Ishikawa (cell line): ENCODE results near the gene BDP1.

Source experiments
- CREB1 ChIP-seq: IDR thresholded peaks from 2 replicates; pipeline ENCODE4 v1.6.1; 2012; ENCODE audit warnings: low read depth
- MAX ChIP-seq: IDR thresholded peaks from 2 replicates; pipeline ENCODE4 v1.6.1; 2012

- no peak for TF ChIP-seq CREB1
- TF ChIP-seq MAX = no peak
Measured at GRCh38 chr5:71582945-71583584, 127.6 kb downstream of the BDP1 start.
